Uterus (tissue), 4 donors: ENCODE results near the gene THSD4. TPM values are rescaled to one million over a fixed set of nuclear protein-coding genes. Genes with fewer than 3 reads are reported as not detected.

Source experiments
- DNase-seq, 2 donors: peaks; one replicate each; pipeline ENCODE4 v3.0.0-alpha.2; 2019 to 2020
- H3K27ac ChIP-seq, 2 donors: fragments of 200-600 bp; sonication (generic); 1 replicate in 1 of 2; 2 replicates in 1 of 2; pipeline ENCODE4 v1.5.1; 2016 to 2018
- H3K27me3 ChIP-seq, 2 donors: fragments of 200-600 bp; sonication (generic); one replicate each; pipeline ENCODE4 v1.5.1; 2018 to 2019; ENCODE audit warnings: control low read depth in 1 of 2
- H3K36me3 ChIP-seq, 2 donors: fragments of 200-600 bp; sonication (generic); one replicate each; pipeline ENCODE4 v1.5.1; 2019; ENCODE audit warnings: control low read depth in 1 of 2
- H3K4me1 ChIP-seq, 2 donors: fragments of 200-600 bp; sonication (generic); one replicate each; pipeline ENCODE4 v1.5.1; 2018 to 2019; ENCODE audit warnings: control low read depth in 1 of 2
- H3K4me3 ChIP-seq, 2 donors: fragments of 200-600 bp; sonication (generic); 1 replicate in 1 of 2; 2 replicates in 1 of 2; pipeline ENCODE4 v1.5.1; 2018 to 2019; ENCODE audit warnings: mild to moderate bottlenecking in 1 of 2
- H3K9me3 ChIP-seq, 2 donors: fragments of 200-600 bp; sonication (generic); one replicate each; pipeline ENCODE4 v1.5.1; 2019; ENCODE audit warnings: control low read depth in 1 of 2
- CTCF ChIP-seq, 4 experiments: fragments of 200-600 bp in 2 of 4; fragments of 450-650 bp in 2 of 4; sonication (generic) in 2 of 4; IDR thresholded peaks; one replicate each; pipeline ENCODE4 v1.5.1; 2016 to 2019; ENCODE audit warnings: antibody characterized with exemption in 4 of 4, mild to moderate bottlenecking in 2 of 4, moderate library complexity in 1 of 4
- POLR2A ChIP-seq, 2 donors: fragments of 450-650 bp; IDR thresholded peaks; one replicate each; pipeline ENCODE4 v1.6.1; 2016; ENCODE audit warnings: antibody characterized with exemption in 2 of 2, mild to moderate bottlenecking in 1 of 2, moderate library complexity in 1 of 2
- intact Hi-C: fragments of 100-400 bp; cut with DNase I; formaldehyde crosslinking; loops from one replicate; pipeline ENCODE4 v1.15.1; 2023; ENCODE audit warnings: low total_unique reads
- total RNA-seq, 4 donors: library from RNA; depleted of rRNA in 3 of 4; stranded (reverse); fragments of >200 nt in 3 of 4; gene quantifications; one replicate each; pipeline versions ENCODE4 v1.1.0 to v1.2.4, GENCODE V29; 2014 to 2023
- donor health status: DM: yes; HTN: yes; CAD: no.

THSD4 gene
- total RNA-seq, 4 donors from 2014 or later = 7.1 to 144 (median 35.4) TPM

DNA sequence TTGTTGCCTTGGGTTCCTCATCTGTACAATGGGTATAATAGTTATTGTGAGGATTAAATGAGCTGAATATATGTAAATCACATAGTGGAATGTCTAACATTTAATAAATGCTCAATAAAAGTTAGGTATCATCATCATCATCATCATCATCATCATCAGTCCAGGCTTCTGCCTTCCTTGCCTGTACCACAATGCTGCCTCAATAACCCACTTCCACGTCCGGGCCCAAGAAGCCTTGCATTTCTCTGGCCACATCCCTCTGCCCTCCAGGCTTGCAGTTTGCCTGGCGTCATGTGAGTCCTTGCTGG lies 137.4 kb downstream of the THSD4 start:
- Histone ChIP-seq H3K4me3 (no peak overlapping the region), H3K9me3 (no peaks in the 10 kb centered on the region), H3K27ac (peak overlapping the region; percentile 66 to 78), H3K36me3 (no peaks in the 10 kb centered on the region), H3K4me1 (peaks cover 0 to 10% of the 10 kb centered on the region in 2 donors), H3K27me3 (no peaks in the 10 kb centered on the region)
- TF ChIP-seq CTCF (IDR thresholded peaks at IDR 0.05) (no peak), POLR2A (IDR thresholded peaks at IDR 0.05) (no peak)
- intact Hi-C loops = no loop called here
- no peak for DNase-seq

- intact Hi-C loops = no loop called here
- no peaks in the 10 kb centered on the region for H3K27me3 ChIP-seq
- no peak for DNase-seq
- no peak overlapping the region for H3K4me3 ChIP-seq
- H3K9me3 ChIP-seq = no peaks in the 10 kb centered on the region
- TF ChIP-seq CTCF (IDR thresholded peaks at IDR 0.05) (no peak), POLR2A (IDR thresholded peaks at IDR 0.05) (no peak)
- H3K27ac ChIP-seq = peak overlapping the region in 1 of 2 donors; percentile 41
- no peaks in the 10 kb centered on the region for H3K36me3 ChIP-seq
- H3K4me1 ChIP-seq = peaks cover 0 to 10% of the 10 kb centered on the region in 2 donors
Observed at GRCh38 chr15:71254491-71254890, 139.2 kb downstream of the THSD4 start.

GRCh38 chr15:71256934-71257664 lies 141.8 kb downstream of the THSD4 start:
- intact Hi-C loops = no loop called here
- Histone ChIP-seq H3K36me3 (no peaks in the 10 kb centered on the region), H3K9me3 (no peaks in the 10 kb centered on the region)

DNA sequence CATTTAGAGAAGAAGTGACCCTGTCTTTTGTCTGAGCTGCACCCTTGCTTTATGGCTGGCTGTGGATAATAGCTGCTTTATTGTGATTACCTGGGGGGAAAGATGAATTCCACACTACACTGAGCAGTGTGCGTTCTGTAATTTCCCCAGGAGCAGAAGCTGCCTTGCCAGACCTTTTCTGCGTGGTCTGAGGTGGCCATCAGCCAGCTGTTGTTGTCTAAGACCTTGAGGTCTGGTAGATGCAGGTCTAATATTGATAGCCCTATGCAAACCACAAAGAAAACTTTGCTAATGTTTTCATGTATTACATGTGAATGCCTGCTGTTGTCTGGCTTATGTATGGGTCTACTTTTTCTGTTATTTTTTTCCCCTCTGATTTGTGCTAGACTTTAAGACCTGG lies 144.6 kb downstream of the THSD4 start:
- intact Hi-C loops = no loop called here
- Histone ChIP-seq H3K27ac (no peak overlapping the region), H3K27me3 (no peaks in the 10 kb centered on the region), H3K4me3 (no peak overlapping the region), H3K9me3 (no peaks in the 10 kb centered on the region), H3K4me1 (no peaks in the 10 kb centered on the region), H3K36me3 (no peaks in the 10 kb centered on the region)
- DNase-seq = no peak
- TF ChIP-seq CTCF (IDR thresholded peaks at IDR 0.05) = no peak
- no peak for TF ChIP-seq POLR2A (IDR thresholded peaks at IDR 0.05)

More at GRCh38 chr15:71256934-71257664, 141.8 kb downstream of the THSD4 start:
- Histone ChIP-seq H3K4me1 (no peaks in the 10 kb centered on the region), H3K4me3 (no peak overlapping the region), H3K27ac (no peak overlapping the region), H3K27me3 (no peaks in the 10 kb centered on the region)
- no peak for DNase-seq
- no peak for TF ChIP-seq CTCF (IDR thresholded peaks at IDR 0.05)
- no peak for TF ChIP-seq POLR2A (IDR thresholded peaks at IDR 0.05)

DNA sequence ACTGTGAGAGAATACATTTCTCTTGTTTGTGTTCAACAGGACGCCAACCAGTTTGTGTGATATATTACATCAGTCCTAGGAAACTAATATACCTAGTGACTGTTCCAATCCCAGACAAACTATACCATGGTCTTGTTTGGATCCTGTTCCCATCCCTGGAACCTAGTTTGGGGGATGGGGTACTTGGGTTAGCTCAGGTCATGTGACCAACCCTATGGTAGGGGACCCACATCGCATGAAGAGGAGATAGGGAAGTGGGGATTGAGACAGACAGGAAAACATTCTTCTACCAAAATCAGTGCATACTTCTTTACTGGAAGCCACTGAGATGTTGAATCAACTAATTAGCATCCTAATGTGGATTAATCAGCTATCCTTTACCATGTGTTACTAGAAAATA lies 146.1 kb downstream of the THSD4 start:
- Histone ChIP-seq H3K36me3 (no peaks in the 10 kb centered on the region), H3K4me1 (no peaks in the 10 kb centered on the region), H3K27me3 (no peaks in the 10 kb centered on the region), H3K9me3 (no peaks in the 10 kb centered on the region), H3K4me3 (no peak overlapping the region), H3K27ac (no peak overlapping the region)
- no peak for TF ChIP-seq POLR2A (IDR thresholded peaks at IDR 0.05)
- no peak for TF ChIP-seq CTCF (IDR thresholded peaks at IDR 0.05)
- intact Hi-C loops = no loop called here
- DNase-seq = no peak
